NCI-H2171 treated with DMSO at 0.1 percent for 48 hours (cell line): Measurements from ENCODE around the gene LMO7.
"Not testable (repeated sequence)": the region's sequence is repeated elsewhere in the genome, so short reads cannot be mapped to it uniquely, and the experiment has no call there.

Experiments
- DNase-seq: peaks from one replicate; lab custom pipeline; 2025; lab: John Stamatoyannopoulos, UW

The LMO7 gene

DNA sequence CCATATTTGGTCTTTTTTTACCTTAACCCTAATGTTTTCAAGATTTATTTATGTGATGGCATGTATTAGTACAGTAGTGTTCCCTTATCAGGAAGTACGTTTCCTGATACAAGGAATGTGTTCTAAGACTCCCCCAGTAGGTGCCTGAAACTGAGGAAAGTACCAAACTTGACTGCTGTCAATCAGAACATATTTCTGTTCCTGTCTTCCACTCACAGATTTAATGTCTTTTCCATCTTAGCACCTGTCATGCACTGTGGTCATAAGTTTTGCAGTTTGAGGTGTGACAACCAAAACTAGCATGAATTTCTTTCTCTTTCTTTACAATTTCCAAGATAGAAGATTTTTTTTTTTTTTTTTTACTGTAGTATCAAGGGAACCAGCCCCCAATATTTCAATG, 62.9 kb downstream of the LMO7 start:
- no peak for DNase-seq

DNA sequence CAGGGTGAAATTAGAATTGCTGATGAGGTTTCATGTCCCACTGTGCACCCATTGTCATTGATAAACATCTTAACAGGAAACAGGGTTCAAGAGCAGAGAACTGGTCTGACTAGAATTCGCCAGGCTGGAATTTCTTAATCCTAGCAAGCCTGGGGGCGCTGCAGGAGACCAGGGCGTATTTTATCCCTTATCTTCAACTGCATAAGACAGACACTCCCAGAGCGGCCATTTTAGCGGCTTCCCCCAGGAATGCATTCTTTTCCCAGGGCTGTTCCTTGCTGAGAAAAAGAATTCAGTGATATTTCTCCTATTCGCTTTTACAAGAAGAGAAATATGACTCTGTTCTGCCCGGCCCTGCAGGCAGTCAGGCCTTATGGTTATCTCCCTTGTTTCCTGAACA, 63.6 kb downstream of the LMO7 start:
- not testable (repeated sequence) for DNase-seq

DNA sequence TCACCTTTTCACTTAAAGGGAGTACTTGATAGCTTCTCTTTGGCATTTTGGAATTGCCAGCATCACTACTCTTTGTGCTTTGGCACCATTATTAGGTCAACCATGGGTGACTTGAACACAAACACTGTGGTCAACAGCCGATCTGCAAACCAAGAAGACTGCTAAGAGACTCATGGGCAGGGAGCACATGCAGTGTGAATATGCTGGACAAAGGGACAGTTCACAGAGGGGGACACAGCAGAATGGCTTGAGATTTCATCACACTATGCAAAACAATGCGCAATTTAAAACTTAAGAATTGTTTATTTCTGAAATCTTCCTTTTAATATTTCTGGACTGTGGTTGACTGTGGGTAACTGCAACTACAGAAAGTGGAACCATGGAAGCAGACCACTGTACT, 64.4 kb downstream of the LMO7 start:
- no peak for DNase-seq

- DNase-seq: no peak
Measured at GRCh38 chr13:75702476-75702875, 66.3 kb downstream of the LMO7 start.

GRCh38 chr13:75703769-75704168, 67.6 kb downstream of the LMO7 start:
- DNase-seq: no peak

- no peak for DNase-seq
Measured at GRCh38 chr13:75704194-75704926, 68.2 kb downstream of the LMO7 start.

DNA sequence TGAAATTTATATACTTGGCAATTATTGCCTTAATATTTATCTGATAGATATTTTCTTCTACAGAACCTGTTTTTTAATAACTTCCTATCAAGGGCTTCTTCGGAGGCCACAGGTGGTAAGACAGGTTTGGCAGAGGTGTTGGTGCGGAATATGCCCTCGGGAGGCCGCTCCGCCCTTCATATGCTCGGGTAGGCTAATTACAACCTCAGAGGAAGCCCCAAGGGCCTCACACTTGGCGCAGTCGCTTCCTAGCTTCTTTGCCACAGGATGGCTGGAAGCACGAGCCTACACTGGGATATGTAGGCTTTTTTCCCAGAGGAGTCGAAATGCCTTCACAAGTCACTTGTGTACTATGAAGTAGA, 68.8 kb downstream of the LMO7 start:
- DNase-seq: peak; percentile 77

- DNase-seq: no peak
Measured at GRCh38 chr13:75705395-75705794, 69.3 kb downstream of the LMO7 start.

GRCh38 chr13:75705908-75706307, 69.8 kb downstream of the LMO7 start:
- DNase-seq: no peak

DNA sequence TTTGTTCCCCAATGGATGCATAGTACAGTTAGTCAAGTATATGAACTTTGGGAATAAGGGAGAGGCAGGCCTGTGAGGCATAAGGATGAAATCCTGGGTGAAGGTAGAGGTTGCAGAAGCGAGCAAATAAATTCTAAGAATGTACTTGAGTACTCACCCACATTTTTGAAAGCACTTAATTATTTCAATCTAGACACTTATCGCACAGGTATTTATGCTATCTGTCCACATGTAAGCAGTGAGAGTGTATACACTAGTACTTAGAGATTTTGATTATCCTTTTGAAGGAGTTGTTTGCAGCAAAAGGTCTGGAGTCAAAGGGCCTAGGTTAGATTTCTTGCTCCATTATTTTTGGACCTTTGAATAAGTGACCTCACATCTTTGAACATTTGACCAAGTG, 77.7 kb downstream of the LMO7 start:
- DNase-seq: no peak

DNA sequence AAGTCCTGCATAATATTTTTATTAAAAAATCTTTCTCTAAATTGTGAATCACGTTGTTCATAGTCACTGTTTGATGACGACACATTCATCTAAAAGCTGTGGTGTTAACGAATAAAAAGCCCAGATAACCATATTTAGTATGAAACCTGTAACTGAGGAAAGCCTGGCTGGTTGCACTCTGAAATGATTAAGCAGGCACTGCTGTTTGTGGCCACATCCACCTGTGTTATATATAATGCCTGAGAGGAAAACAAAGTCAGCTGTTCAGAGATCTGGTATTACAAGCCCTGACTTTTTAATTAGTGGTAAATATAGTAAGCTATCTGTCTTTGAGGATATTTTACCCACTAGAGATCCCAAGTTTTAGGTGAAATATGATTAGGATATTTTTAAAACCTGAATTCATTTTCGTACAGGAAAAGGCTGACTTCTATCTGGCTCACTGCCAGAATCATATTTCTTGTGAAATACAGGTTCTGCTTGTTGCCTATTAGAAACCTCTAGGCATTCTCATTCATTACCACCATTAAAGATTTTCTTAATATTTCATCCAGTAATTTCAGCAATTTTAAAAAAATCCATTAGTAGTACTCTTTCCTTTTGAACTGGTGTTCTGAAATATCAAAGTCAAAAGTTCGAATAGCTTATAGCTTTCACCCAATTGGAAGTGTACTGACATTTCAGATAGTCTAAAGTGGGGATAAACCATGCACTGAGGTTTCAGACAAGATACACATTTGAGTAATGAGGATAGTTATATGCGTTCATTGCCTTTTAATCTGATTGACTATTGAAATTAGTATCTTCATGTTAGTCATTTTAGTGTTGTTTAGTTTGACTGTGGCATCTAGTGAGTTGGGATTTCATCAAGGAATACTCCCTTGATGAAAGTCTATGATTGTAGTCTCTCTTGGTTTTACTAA, 79.7 kb downstream of the LMO7 start:
- DNase-seq: peak; percentile 67

DNA sequence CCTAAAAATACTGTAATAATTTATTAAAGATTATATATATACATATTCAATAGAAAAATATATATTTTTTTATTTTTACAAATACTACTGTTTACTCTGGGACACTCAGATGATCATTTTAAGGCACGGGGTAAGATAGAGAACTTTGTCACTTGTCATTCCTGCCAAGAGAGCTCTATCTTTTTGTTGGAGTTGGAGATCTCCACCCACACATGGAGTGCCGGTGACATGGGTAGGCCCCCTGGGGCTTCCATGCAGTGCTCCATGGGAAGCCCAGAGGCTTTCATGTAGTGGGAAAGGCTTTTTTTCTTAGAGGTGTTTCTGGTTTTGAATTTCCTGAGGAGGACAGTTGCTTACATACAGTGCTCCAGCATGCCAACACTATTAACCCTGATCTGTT, 81.4 kb downstream of the LMO7 start:
- no peak for DNase-seq

GRCh38 chr13:75721307-75721706, 85.2 kb downstream of the LMO7 start:
- DNase-seq: no peak

- no peak for DNase-seq
Measured at GRCh38 chr13:75723901-75724300, 87.8 kb downstream of the LMO7 start.

DNA sequence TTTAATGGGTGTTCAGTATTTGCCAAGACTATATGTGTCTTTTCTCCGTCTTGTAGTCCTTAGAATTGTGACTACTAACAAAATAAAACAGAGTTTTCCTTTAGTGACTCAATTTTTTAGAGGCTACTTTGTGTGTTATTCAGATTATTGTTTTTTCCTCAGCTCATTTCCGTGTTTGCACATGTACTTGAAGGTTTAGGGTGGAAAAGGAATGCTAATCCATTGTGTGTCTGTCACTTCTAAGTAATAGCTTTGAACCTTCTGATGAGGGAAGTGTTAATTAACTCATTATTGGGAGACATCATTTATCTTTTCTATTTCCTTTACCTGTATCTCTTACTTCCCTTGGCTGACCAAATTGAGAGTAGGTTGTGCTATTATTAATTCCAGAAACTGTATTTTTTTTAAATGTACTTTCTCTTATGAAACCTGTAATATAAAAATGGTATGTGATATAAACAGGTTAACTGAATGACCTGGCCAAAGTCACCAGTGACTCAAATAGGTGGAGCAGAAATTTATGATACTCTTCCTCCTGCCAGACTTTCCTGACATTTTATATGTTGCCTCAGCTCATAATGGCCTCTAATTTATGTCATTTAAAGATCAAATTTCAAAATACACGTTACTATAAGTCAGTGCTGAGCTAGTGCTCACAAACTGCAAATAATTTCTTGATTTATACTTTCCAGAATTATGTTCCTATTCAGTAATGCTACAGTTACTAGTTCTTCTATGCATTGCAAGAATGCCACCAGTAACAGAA, 88.8 kb downstream of the LMO7 start:
- peak; percentile 70 for DNase-seq

DNA sequence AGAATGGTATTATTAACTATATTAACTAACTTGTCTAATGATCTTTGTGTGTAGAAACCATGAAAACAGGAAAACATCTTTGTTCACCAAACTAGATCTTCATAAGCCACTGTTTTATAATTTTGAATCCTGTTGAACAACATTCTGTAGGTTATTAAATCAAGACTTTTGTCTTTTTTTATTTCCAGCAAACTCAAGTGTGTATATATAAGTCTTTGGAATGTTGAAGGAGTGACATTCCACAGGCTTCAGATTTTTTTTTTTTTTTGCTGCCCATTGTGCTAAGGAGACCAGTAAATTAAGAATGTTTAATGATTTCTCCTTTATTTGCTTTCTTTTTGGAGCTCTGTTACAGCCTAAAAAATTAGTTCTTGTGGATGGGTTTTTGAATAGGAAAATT, 89.6 kb downstream of the LMO7 start:
- DNase-seq: no peak

DNA sequence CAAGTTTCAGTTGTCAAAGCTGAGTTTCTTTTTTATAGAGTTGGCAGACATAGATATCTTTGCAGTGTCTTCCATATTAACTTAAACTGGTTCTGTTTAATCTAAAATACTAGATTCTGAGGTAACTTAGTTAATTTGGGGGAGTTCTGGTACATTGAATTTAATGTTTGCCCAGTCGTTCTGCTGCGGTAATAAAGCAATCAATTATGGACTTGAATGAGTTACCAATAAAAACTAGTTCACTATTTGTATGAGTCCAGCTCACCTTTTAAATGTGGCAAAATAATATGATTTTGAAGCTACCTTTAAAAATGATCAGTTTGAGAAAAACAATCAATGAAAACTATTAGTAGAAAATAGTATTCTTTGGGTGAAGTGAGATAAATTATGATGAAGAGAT, 90.2 kb downstream of the LMO7 start:
- no peak for DNase-seq

DNA sequence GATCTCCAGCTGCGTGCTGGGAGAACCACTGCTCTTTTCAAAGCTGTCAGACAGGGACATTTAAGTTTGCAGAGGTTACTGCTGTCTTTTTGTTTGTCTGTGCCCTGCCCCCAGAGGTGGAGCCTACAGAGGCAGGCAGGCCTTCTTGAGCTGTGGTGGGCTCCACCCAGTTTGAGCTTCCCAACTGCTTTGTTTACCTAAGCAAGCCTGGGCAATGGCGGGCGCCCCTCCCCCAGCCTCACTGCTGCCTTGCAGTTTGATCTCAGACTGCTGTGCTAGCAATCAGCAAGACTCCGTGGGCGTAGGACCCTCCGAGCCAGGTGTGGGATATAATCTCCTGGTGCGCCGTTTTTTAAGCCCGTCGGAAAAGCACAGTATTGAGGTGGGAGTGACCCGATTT, 97.0 kb downstream of the LMO7 start:
- DNase-seq: not testable (repeated sequence)

DNA sequence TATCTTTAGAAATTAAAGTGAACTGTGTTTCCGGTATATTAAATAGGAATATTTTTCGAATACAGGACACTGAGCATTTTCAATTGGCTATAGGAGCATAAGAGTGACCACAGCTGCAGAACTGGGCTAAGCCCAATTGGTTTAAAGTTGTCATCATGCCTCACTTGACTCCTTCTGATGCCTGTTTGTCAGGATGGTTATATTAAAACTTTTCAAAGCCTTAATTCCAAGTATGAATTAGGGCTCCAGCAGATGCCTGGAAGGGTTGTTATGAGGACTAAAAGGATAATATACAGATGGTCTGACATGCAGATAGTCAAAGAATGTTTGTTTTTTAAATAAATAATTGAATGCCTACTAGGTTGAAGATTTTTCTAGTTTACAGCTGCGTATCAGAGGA, 100.0 kb downstream of the LMO7 start:
- DNase-seq: no peak

- no peak for DNase-seq
Measured at GRCh38 chr13:75738841-75739240, 102.7 kb downstream of the LMO7 start.

DNA sequence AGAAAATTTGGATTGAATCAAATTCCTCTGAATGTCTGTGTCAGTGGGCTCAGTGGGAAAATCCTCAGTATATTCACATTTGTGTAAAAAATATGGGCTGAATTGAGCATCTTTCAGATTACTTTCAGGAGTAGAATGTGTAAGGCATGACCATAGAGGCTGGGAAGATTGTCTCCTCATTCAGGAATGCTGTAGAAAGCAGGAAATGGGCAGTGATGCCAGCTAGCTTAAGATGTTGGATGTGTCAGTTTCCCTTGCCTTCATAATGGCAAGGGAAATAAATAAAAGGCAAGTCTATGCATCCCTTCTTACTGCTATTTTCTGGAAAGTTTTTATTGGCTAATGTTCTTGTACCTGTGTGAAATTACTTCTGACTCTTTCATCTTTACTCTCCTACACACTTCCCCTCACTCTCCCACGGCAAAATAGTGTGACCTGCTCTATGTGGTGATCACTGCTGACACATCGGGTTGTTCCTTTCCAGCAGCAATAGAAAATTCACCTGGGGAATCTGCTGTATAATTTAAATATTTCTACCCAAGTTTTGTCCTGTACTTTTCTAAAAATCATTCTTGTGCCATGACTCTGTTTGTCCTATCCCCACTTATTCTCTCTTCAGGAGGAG, 103.2 kb downstream of the LMO7 start:
- no peak for DNase-seq

- DNase-seq: no peak
Measured at GRCh38 chr13:75740031-75740430, 103.9 kb downstream of the LMO7 start.
